ENCODE results near the gene COL27A1.

COL27A1 gene

GRCh38 chr9:114229295-114229694, 74.0 kb downstream of the COL27A1 start:
- no peak overlapping the region for H3K27ac ChIP-seq

GRCh38 chr9:114230068-114230467, 74.7 kb downstream of the COL27A1 start:
- H3K36me3 ChIP-seq = no peaks in the 10 kb centered on the region
- H3K4me1 ChIP-seq (ENCODE audit: control insufficient read depth in 1 of 2, insufficient read depth in 1 of 2, low read depth in 1 of 2, low read length in 1 of 2) = no peaks in the 10 kb centered on the region
- H3K4me3 ChIP-seq (ENCODE audit: low read depth in 1 of 2, low read length in 1 of 2) = no peak overlapping the region
- no peak for TF ChIP-seq CTCF (IDR thresholded peaks at IDR 0.05)
- no peak overlapping the region for H3K27ac ChIP-seq
- H3K27me3 ChIP-seq = peaks cover under 1% of the 10 kb centered on the region
- H3K9me3 ChIP-seq = no peaks in the 10 kb centered on the region

More at GRCh38 chr9:114229295-114229694, 74.0 kb downstream of the COL27A1 start:
- Histone ChIP-seq H3K4me1 (ENCODE audit: control insufficient read depth in 1 of 2, insufficient read depth in 1 of 2, low read depth in 1 of 2, low read length in 1 of 2) (no peaks in the 10 kb centered on the region), H3K4me3 (ENCODE audit: low read depth in 1 of 2, low read length in 1 of 2) (no peak overlapping the region), H3K36me3 (no peaks in the 10 kb centered on the region), H3K9me3 (no peaks in the 10 kb centered on the region), H3K27me3 (no peaks in the 10 kb centered on the region)
- no peak for TF ChIP-seq CTCF (IDR thresholded peaks at IDR 0.05)

GRCh38 chr9:114231273-114231672, 75.9 kb downstream of the COL27A1 start:
- no peaks in the 10 kb centered on the region for H3K36me3 ChIP-seq
- no peak for TF ChIP-seq CTCF (IDR thresholded peaks at IDR 0.05)

GRCh38 chr9:114231719-114232449, 76.5 kb downstream of the COL27A1 start:
- H3K27ac ChIP-seq = no peak overlapping the region
- H3K27me3 ChIP-seq = peaks cover 5% of the 10 kb centered on the region
- no peak overlapping the region for H3K4me3 ChIP-seq (ENCODE audit: low read depth in 1 of 2, low read length in 1 of 2)
- no peaks in the 10 kb centered on the region for H3K4me1 ChIP-seq (ENCODE audit: control insufficient read depth in 1 of 2, insufficient read depth in 1 of 2, low read depth in 1 of 2, low read length in 1 of 2)
- H3K36me3 ChIP-seq = no peaks in the 10 kb centered on the region
- no peaks in the 10 kb centered on the region for H3K9me3 ChIP-seq
- TF ChIP-seq CTCF (IDR thresholded peaks at IDR 0.05) = no peak

More at GRCh38 chr9:114231273-114231672, 75.9 kb downstream of the COL27A1 start:
- Histone ChIP-seq H3K4me3 (ENCODE audit: low read depth in 1 of 2, low read length in 1 of 2) (no peak overlapping the region), H3K4me1 (ENCODE audit: control insufficient read depth in 1 of 2, insufficient read depth in 1 of 2, low read depth in 1 of 2, low read length in 1 of 2) (no peaks in the 10 kb centered on the region), H3K9me3 (no peaks in the 10 kb centered on the region), H3K27ac (no peak overlapping the region), H3K27me3 (peaks cover 5% of the 10 kb centered on the region)

GRCh38 chr9:114233491-114234185, 78.3 kb downstream of the COL27A1 start:
- H3K9me3 ChIP-seq = no peaks in the 10 kb centered on the region
- H3K36me3 ChIP-seq = no peaks in the 10 kb centered on the region
- H3K27me3 ChIP-seq = peaks cover 5% of the 10 kb centered on the region
- no peak overlapping the region for H3K27ac ChIP-seq
- TF ChIP-seq CTCF (IDR thresholded peaks at IDR 0.05) = no peak
- no peak overlapping the region for H3K4me3 ChIP-seq (ENCODE audit: low read depth in 1 of 2, low read length in 1 of 2)
- H3K4me1 ChIP-seq (ENCODE audit: control insufficient read depth in 1 of 2, insufficient read depth in 1 of 2, low read depth in 1 of 2, low read length in 1 of 2) = no peaks in the 10 kb centered on the region

Measured in neutrophil (primary cell).